K562 (cell line): ENCODE measurements around the gene CRYBG2. TPM values are rescaled to one million over a fixed set of nuclear protein-coding genes. Genes with fewer than 3 reads are reported as not detected.

Source experiments
- ATAC-seq: fragments of 200-7000 bp; cut with Tn5 transposase; 3 replicates; pipeline ENCODE4 v1.9.1; 2020; ENCODE audit warnings: moderate library complexity
- BruUV-seq: library from RNA; stranded (reverse); fragments of 400-500 nt; replicated peaks from 2 replicates; lab custom pipeline; 2021; lab: Mats Ljungman, UMichigan
- CTCF ChIA-PET: fragments of 300-600 bp; formaldehyde crosslinking; extraction: SDS; loops from one replicate; lab custom pipeline; 2021; ENCODE audit warnings: low intra/inter-chr PET ratio; lab: Yijun Ruan, JAX
- POLR2A ChIA-PET: fragments of 300-600, 350-650 bp; sonication (Branson Sonifier 250); formaldehyde crosslinking; extraction: SDS; loops from one replicate; lab custom pipeline; 2021; ENCODE audit warnings: antibody characterized with exemption, inconsistent platforms; lab: Yijun Ruan, JAX
- DNase-seq, 4 experiments: peaks; one replicate each; pipeline versions ENCODE4 v3.0.0 to v3.0.0-alpha.2; 2011 to 2018; ENCODE audit warnings: low spot score in 3 of 4, mixed read lengths in 3 of 4; ENCODE audit errors: extremely low read depth in 1 of 4
- FAIRE-seq: peaks from 2 replicates; lab custom pipeline; 2011; peaks lifted over from hg19 to GRCh38; lab: Jason Lieb, UNC
- H2AFZ ChIP-seq: 2 replicates; pipeline ENCODE4 v1.6.0; 2011; ENCODE audit warnings: low read depth, low read length, control low read depth, inconsistent platforms
- H3K27ac ChIP-seq: fragments of 200-600 bp; 3 replicates; pipeline ENCODE4 v1.8.0; 2011; ENCODE audit warnings: low read depth, mild to moderate bottlenecking, control low read depth, inconsistent platforms, low read length, moderate library complexity, mixed read lengths; ENCODE audit errors: extremely low read depth
- H3K27me3 ChIP-seq, 2 experiments: fragments of 300-600 bp in 1 of 2; 2 replicates in 1 of 2; 3 replicates in 1 of 2; pipeline versions ENCODE4 v1.6.0 to v1.8.0; 2011; ENCODE audit warnings: inconsistent platforms in 2 of 2, low read length in 2 of 2, mild to moderate bottlenecking in 1 of 2, mixed read lengths in 1 of 2, moderate library complexity in 1 of 2; ENCODE audit not compliant: control insufficient read depth in 2 of 2, insufficient read depth in 2 of 2
- H3K36me3 ChIP-seq: fragments of 300-600 bp; 3 replicates; pipeline ENCODE4 v1.8.0; 2011; ENCODE audit warnings: mild to moderate bottlenecking, low read length, inconsistent platforms; ENCODE audit not compliant: control insufficient read depth, insufficient read depth
- H3K4me1 ChIP-seq, 2 experiments: fragments of 200-600 bp in 1 of 2; replicated peaks in 1 of 2; 2 replicates in 1 of 2; 3 replicates in 1 of 2; pipeline versions ENCODE4 v1.5.1 to v1.8.0; 2011; ENCODE audit warnings: inconsistent platforms in 2 of 2, low read length in 2 of 2, mild to moderate bottlenecking in 1 of 2, mixed read lengths in 1 of 2, moderate library complexity in 1 of 2; ENCODE audit not compliant: control insufficient read depth in 2 of 2, insufficient read depth in 2 of 2
- H3K4me2 ChIP-seq: 2 replicates; pipeline ENCODE4 v1.6.1; 2011; ENCODE audit warnings: low read length, control low read depth, inconsistent platforms, mixed read lengths; ENCODE audit not compliant: insufficient read depth
- H3K4me3 ChIP-seq: fragments of 200-600 bp; sonication (generic), shearing (Covaris generic); 2 replicates; pipeline ENCODE4 v1.5.1; 2016; ENCODE audit warnings: control low read depth, inconsistent platforms
- H3K79me2 ChIP-seq: fragments of 200-600 bp; 3 replicates; pipeline ENCODE4 v1.8.0; 2011; ENCODE audit warnings: low read length, inconsistent platforms; ENCODE audit not compliant: control insufficient read depth, insufficient read depth
- H3K9ac ChIP-seq, 2 experiments: 2 replicates each; pipeline versions ENCODE4 v1.6.0 to v1.6.1; 2011; ENCODE audit warnings: low read depth in 2 of 2, low read length in 2 of 2, control low read depth in 1 of 2, inconsistent platforms in 1 of 2, mild to moderate bottlenecking in 1 of 2, mixed read lengths in 1 of 2; ENCODE audit not compliant: insufficient read depth in 1 of 2
- H3K9me1 ChIP-seq: one replicate; pipeline ENCODE4 v1.6.0; 2011; ENCODE audit warnings: inconsistent platforms, mild to moderate bottlenecking, low read length, moderate library complexity; ENCODE audit not compliant: control insufficient read depth, insufficient read depth
- H3K9me3 ChIP-seq: replicated peaks from 2 replicates; pipeline ENCODE4 v1.5.1; 2011; ENCODE audit warnings: low read depth, low read length, inconsistent platforms; ENCODE audit not compliant: control insufficient read depth, insufficient read depth
- H4K20me1 ChIP-seq: replicated peaks from 2 replicates; pipeline ENCODE4 v1.6.1; 2011; ENCODE audit warnings: low read length, inconsistent platforms, mixed read lengths; ENCODE audit not compliant: control insufficient read depth, insufficient read depth
- ARID3A ChIP-seq: IDR thresholded peaks from 2 replicates; pipeline ENCODE4 v1.6.1; 2012; ENCODE audit warnings: low read depth, low read length, improper control_type of control experiment, borderline replicate concordance
- BCOR ChIP-seq: fragments of 450-650 bp; IDR thresholded peaks from 2 replicates; pipeline ENCODE4 v1.6.1; 2016
- CCNT2 ChIP-seq: IDR thresholded peaks from 2 replicates; pipeline ENCODE4 v1.6.1; 2011; ENCODE audit warnings: borderline replicate concordance, low read depth, mild to moderate bottlenecking, moderate library complexity, mixed read lengths, low read length; ENCODE audit not compliant: insufficient read length; ENCODE audit errors: extremely low read depth
- CHCHD3 ChIP-seq: fragments of 250-450 bp; sonication (Bioruptor Pico); IDR thresholded peaks from 2 replicates; pipeline ENCODE4 v2.1.2; 2022; ENCODE audit warnings: mild to moderate bottlenecking
- ESRRB ChIP-seq: fragments of 250-450 bp; sonication (Bioruptor Pico); IDR thresholded peaks from 2 replicates; pipeline ENCODE4 v1.5.0; 2020; ENCODE audit warnings: mild to moderate bottlenecking, moderate library complexity, borderline replicate concordance
- GABPB2 ChIP-seq: fragments of 250-450 bp; sonication (Bioruptor Pico); conservative IDR thresholded peaks from 2 replicates; pipeline ENCODE4 v1.5.1; 2021; ENCODE audit warnings: mild to moderate bottlenecking
- MEF2A ChIP-seq: IDR thresholded peaks from 2 replicates; pipeline ENCODE4 v1.6.1; 2011; ENCODE audit warnings: low read depth, mild to moderate bottlenecking, low read length, moderate library complexity; ENCODE audit not compliant: control insufficient read depth
- MTA2 ChIP-seq: fragments of 450-650 bp; IDR thresholded peaks from 2 replicates; pipeline ENCODE4 v1.6.1; 2016; ENCODE audit warnings: low read depth
- NR2F6 ChIP-seq: fragments of 450-650 bp; formaldehyde crosslinking; IDR thresholded peaks from 2 replicates; pipeline ENCODE4 v1.4.0; 2020; ENCODE audit warnings: mild to moderate bottlenecking
- PHB ChIP-seq: fragments of 250-450 bp; sonication (Bioruptor Pico); IDR thresholded peaks from 2 replicates; pipeline ENCODE4 v1.5.0; 2021
- SIN3B ChIP-seq: fragments of 450-650 bp; IDR thresholded peaks from 2 replicates; pipeline ENCODE4 v1.6.1; 2017; ENCODE audit warnings: low read depth, mild to moderate bottlenecking, moderate library complexity
- TCF7L2 ChIP-seq: fragments of 150-350 bp; IDR thresholded peaks from 2 replicates; pipeline ENCODE4 v1.6.1; 2016; ENCODE audit warnings: low read depth, mild to moderate bottlenecking, low read length, moderate library complexity
- ZNF133 ChIP-seq: fragments of 250-450 bp; sonication (Bioruptor Pico); IDR thresholded peaks from 2 replicates; pipeline ENCODE4 v1.4.0; 2020; ENCODE audit warnings: mild to moderate bottlenecking
- ZNF134 ChIP-seq: fragments of 250-450 bp; sonication (Bioruptor Pico); conservative IDR thresholded peaks from 2 replicates; pipeline ENCODE4 v1.4.0; 2020
- ZNF3 ChIP-seq: fragments of 250-450 bp; sonication (Bioruptor Pico); IDR thresholded peaks from 2 replicates; pipeline ENCODE4 v1.5.0; 2021; ENCODE audit warnings: mild to moderate bottlenecking, moderate library complexity
- ZNF311 ChIP-seq: fragments of 250-450 bp; sonication (Bioruptor Pico); IDR thresholded peaks from 2 replicates; pipeline ENCODE4 v1.4.0; 2020; ENCODE audit warnings: mild to moderate bottlenecking, moderate library complexity
- ZNF431 ChIP-seq: sonication (generic); formaldehyde crosslinking; IDR thresholded peaks from 2 replicates; pipeline ENCODE4 v1.8.0; 2022; ENCODE audit warnings: mild to moderate bottlenecking, missing genetic modification reagents
- ZNF655 ChIP-seq: fragments of 250-450 bp; sonication (Bioruptor Pico); IDR thresholded peaks from 2 replicates; pipeline ENCODE4 v1.5.0; 2021
- ZNF830 ChIP-seq: fragments of 250-450 bp; sonication (Bioruptor Pico); IDR thresholded peaks from 2 replicates; pipeline ENCODE4 v1.5.0; 2021; ENCODE audit warnings: mild to moderate bottlenecking
- WGBS: fragments of 100-300 bp; shearing (Covaris generic); methylation state at CpG from one replicate; pipeline ENCODE4 v1.1.6; 2016; ENCODE audit warnings: low coverage, mixed read lengths; ENCODE audit not compliant: insufficient coverage; ENCODE audit errors: missing lambda C conversion rate; 5-methylcytosine and 5-hydroxymethylcytosine counted together
- in situ Hi-C: fragments of 300-500 bp; cut with MboI; formaldehyde crosslinking; loops from 4 replicates; pipeline ENCODE4 v1.15.0; 2018; ENCODE audit warnings: inconsistent platforms, mixed read lengths
- intact Hi-C: fragments of 100-400 bp; cut with micrococcal nuclease; formaldehyde crosslinking; loops from 2 replicates; pipeline ENCODE4 v1.14.2; 2022
- polyA plus RNA-seq, 8 experiments: library from polyadenylated mRNA; depleted of rRNA in 4 of 8; stranded (reverse) in 5 of 8; unstranded in 3 of 8; fragments of >200 nt; fragmentation: Nextera tagmentation in 2 of 8; fragmentation: Illumina TruSeq in 1 of 8; extraction: Ambion mirVana in 2 of 8; extraction: Trizol in 1 of 8; gene quantifications; 2 replicates each; pipeline versions ENCODE4 v1.2.1 to v1.2.3, GENCODE V29; 2011 to 2014; ENCODE audit warnings: inconsistent platforms in 1 of 8, missing spikeins in 1 of 8
- total RNA-seq, 7 experiments: library from RNA; depleted of rRNA in 6 of 7; stranded (reverse); fragments of >200 nt in 6 of 7; fragmentation: Illumina TruSeq in 2 of 7; extraction: Trizol in 2 of 7; gene quantifications; 2 replicates each; pipeline versions ENCODE4 v1.2.1 to v1.2.3, GENCODE V29; 2011 to 2021; ENCODE audit warnings: low replicate concordance in 1 of 7

The CRYBG2 gene
- total and polyA plus RNA-seq, 9 of the 15 experiments (the other 6 are each of a cell fraction or from before 2014, with no cell fraction given) = 0.39 to 8.5 (median 3.7) TPM

- H3K27ac ChIP-seq = peak overlapping the region; percentile 81
Measured at GRCh38 chr1:26277261-26277661, 76.7 kb downstream of the CRYBG2 start.

More at GRCh38 chr1:26277261-26277661, 76.7 kb downstream of the CRYBG2 start:
- Histone ChIP-seq H4K20me1 (peaks cover 4% of the 10 kb centered on the region; the same call in 1 of the 2 replicates), H3K27me3 (no peaks in the 10 kb centered on the region), H3K9ac (peak overlapping the region in 1 of 2 experiments; percentile 60; a peak in 1 of 4 replicates), H3K4me3 (no peak overlapping the region), H3K79me2 (peaks cover 24% of the 10 kb centered on the region; the same call in 2 of the 3 replicates), H3K4me1 (peaks cover 57 to 69% of the 10 kb centered on the region in 2 experiments), H3K9me3 (no peaks in the 10 kb centered on the region), H3K36me3 (peaks cover 82% of the 10 kb centered on the region), H2AFZ (no peak overlapping the region), H3K4me2 (no peak overlapping the region), H3K9me1 (peaks cover 5% of the 10 kb centered on the region)
- ATAC-seq (no peak), DNase-seq (no peak), FAIRE-seq (no peak)
- no TSS peak for BruUV-seq
- POLR2A ChIA-PET = interaction anchor here (0.8 to 3.6 kb wide), 9 partner anchors 8 to 248 kb away, joined by 3 to 10 read pairs (median 4); partner anchors contain the start of genes CD52 and CEP85
- CTCF ChIA-PET = interaction anchor here (0.6 to 3.2 kb wide), 4 partner anchors 44 to 683 kb away, joined by 3 to 31 read pairs (median 11); partner anchors contain the start of gene KDF1
- in situ Hi-C loops = loop anchor here (5.0 kb wide), 1 partner anchor 115 kb away; no protein-coding TSS in a partner anchor
- no peak for TF ChIP-seq MTA2
- TF ChIP-seq GABPB2 (CRISPR knock-in tag) = no peak
- TF ChIP-seq ZNF3 (CRISPR knock-in tag) = no peak
- no peak for TF ChIP-seq ZNF311 (CRISPR knock-in tag)
- no peak for TF ChIP-seq ZNF134 (CRISPR knock-in tag)
- no peak for TF ChIP-seq SIN3B
- TF ChIP-seq BCOR = no peak
- no peak for TF ChIP-seq ZNF133 (CRISPR knock-in tag)
- TF ChIP-seq ESRRB (CRISPR knock-in tag) = no peak
- TF ChIP-seq CCNT2 = no peak
- no peak for TF ChIP-seq ZNF431 (CRISPR knock-in tag)
- TF ChIP-seq CHCHD3 (CRISPR knock-in tag) = no peak
- no peak for TF ChIP-seq ZNF830 (CRISPR knock-in tag)
- no peak for TF ChIP-seq ARID3A
- TF ChIP-seq TCF7L2 = no peak
- no peak for TF ChIP-seq PHB (CRISPR knock-in tag)
- TF ChIP-seq NR2F6 (CRISPR knock-in tag) = no peak
- no peak for TF ChIP-seq MEF2A
- TF ChIP-seq ZNF655 (CRISPR knock-in tag) = no peak
- intact Hi-C loops = no loop called here
- WGBS = 79% methylated on average over 3 of the region's 3 CpGs
